Inflammatory macrophage (primary cell): Measurements from ENCODE around the gene FOXR2.
A peak's percentile ranks its signal among the peaks of the same experiment; 100 is the strongest.

Experiments used
- DNase-seq, 2 donors: peaks; one replicate each; pipeline ENCODE4 v3.0.0-alpha.2; 2020 to 2022
- total RNA-seq, 18 experiments: gene quantifications; one replicate each; lab custom pipeline; 2026; ENCODE audit warnings: mixed read lengths in 6 of 18, inconsistent platforms in 2 of 18; lab: John Stamatoyannopoulos, UW

The FOXR2 gene
- 0 to 0.06 (median 0) reads per million in 18 experiments for total RNA-seq

- no peak for DNase-seq
Observed at GRCh38 chrX:55623100-55623499, at the start of gene FOXR2. Gene FOXR2, plus strand, starts transcription at chrX:55623400. Its CDS starts 312 bp downstream, at chrX:55623712.

GRCh38 chrX:55579115-55579514 is 44.1 kb upstream of the FOXR2 start:
- no peak for DNase-seq

- no peak for DNase-seq
Observed at GRCh38 chrX:55582447-55582846, 40.8 kb upstream of the FOXR2 start.

GRCh38 chrX:55593296-55593695 is 29.9 kb upstream of the FOXR2 start:
- no peak for DNase-seq

GRCh38 chrX:55593756-55594257 is 29.4 kb upstream of the FOXR2 start:
- DNase-seq: no peak

- no peak for DNase-seq
Observed at GRCh38 chrX:55598333-55598732, 24.9 kb upstream of the FOXR2 start.

GRCh38 chrX:55619547-55619946 is 3.7 kb upstream of the FOXR2 start:
- no peak for DNase-seq

- DNase-seq: no peak
Observed at GRCh38 chrX:55624403-55624802, 1.2 kb downstream of the FOXR2 start.

- DNase-seq: no peak
Observed at GRCh38 chrX:55636109-55636508, 12.9 kb downstream of the FOXR2 start.

GRCh38 chrX:55638933-55639332 is 15.7 kb downstream of the FOXR2 start:
- DNase-seq: peak in 1 of 2 donors; percentile 21

GRCh38 chrX:55640854-55641253 is 17.7 kb downstream of the FOXR2 start:
- no peak for DNase-seq

GRCh38 chrX:55648434-55648833 is 25.2 kb downstream of the FOXR2 start:
- no peak for DNase-seq

- no peak for DNase-seq
Observed at GRCh38 chrX:55659931-55660330, 36.7 kb downstream of the FOXR2 start.

- DNase-seq: no peak
Observed at GRCh38 chrX:55663584-55663983, 40.4 kb downstream of the FOXR2 start.

- DNase-seq: no peak
Observed at GRCh38 chrX:55668084-55668483, 44.9 kb downstream of the FOXR2 start.
